Measurements from ENCODE around the gene FRMPD4.

FRMPD4 gene

DNA sequence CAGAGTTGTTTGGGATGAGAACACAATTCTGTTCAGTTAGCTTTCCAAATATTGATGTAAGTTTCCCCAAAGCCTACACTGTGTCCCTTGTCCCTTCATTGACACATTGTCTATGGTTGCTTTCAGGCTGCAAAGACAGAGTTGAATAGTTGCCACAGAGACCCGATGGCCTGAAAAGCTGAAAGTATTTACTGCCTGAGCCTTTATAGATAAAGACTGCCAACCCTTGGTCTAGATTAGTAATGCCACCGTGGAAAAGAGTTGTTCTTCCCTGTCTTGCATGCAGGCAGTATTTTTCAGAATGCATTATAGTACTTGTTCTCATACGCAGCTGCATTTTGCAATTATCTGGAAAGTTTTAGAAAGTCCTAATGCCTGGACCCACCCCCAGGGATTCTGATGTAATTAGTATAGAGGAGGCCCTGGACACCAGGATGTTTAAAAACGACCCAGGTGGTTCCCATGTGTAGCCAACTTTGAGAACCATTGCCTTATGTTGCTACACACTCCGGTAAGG lies 180.8 kb downstream of the FRMPD4 start:
- H3K9me3 ChIP-seq, result no peaks in the 10 kb centered on the region
- no peak overlapping the region for H3K4me3 ChIP-seq
- no peak for DNase-seq
- H3K27me3 ChIP-seq, result no peaks in the 10 kb centered on the region
- intact Hi-C loops (cut with DNase I; ENCODE audit: low total_unique reads), result no loop called here
- H3K27ac ChIP-seq, result no peak overlapping the region
- no peaks in the 10 kb centered on the region for H3K4me1 ChIP-seq
- H3K36me3 ChIP-seq, result no peaks in the 10 kb centered on the region
- TF ChIP-seq, protein P1, sequence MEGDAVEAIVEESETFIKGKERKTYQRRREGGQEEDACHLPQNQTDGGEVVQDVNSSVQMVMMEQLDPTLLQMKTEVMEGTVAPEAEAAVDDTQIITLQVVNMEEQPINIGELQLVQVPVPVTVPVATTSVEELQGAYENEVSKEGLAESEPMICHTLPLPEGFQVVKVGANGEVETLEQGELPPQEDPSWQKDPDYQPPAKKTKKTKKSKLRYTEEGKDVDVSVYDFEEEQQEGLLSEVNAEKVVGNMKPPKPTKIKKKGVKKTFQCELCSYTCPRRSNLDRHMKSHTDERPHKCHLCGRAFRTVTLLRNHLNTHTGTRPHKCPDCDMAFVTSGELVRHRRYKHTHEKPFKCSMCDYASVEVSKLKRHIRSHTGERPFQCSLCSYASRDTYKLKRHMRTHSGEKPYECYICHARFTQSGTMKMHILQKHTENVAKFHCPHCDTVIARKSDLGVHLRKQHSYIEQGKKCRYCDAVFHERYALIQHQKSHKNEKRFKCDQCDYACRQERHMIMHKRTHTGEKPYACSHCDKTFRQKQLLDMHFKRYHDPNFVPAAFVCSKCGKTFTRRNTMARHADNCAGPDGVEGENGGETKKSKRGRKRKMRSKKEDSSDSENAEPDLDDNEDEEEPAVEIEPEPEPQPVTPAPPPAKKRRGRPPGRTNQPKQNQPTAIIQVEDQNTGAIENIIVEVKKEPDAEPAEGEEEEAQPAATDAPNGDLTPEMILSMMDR (IDR thresholded peaks at IDR 0.05), result no peak

DNA sequence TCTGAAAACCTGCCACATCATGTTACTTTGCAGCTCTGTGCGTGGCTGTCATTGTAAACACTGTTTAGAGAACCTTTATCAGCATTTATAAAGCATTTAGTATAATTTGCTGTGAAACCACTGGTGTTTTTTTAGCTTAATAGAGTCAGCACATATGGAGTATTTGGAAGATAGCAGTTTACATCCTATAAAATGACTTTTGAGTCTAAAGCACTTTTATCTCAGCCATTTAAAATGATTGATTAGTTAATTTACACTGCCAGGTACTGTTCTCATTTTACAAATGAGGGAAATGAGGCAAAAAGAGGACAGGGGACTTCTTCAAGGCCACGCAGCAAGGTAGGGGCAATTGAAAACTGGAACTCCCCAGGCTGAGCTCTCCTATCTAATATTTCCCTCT lies 181.7 kb downstream of the FRMPD4 start:
- TF ChIP-seq, protein P1 (IDR thresholded peaks at IDR 0.05), result no peak
- Histone ChIP-seq H3K4me1 (no peaks in the 10 kb centered on the region), H3K27ac (no peak overlapping the region), H3K36me3 (no peaks in the 10 kb centered on the region), H3K27me3 (no peaks in the 10 kb centered on the region), H3K4me3 (no peak overlapping the region), H3K9me3 (no peaks in the 10 kb centered on the region)
- intact Hi-C loops (cut with DNase I; ENCODE audit: low total_unique reads), result no loop called here
- no peak for DNase-seq

DNA sequence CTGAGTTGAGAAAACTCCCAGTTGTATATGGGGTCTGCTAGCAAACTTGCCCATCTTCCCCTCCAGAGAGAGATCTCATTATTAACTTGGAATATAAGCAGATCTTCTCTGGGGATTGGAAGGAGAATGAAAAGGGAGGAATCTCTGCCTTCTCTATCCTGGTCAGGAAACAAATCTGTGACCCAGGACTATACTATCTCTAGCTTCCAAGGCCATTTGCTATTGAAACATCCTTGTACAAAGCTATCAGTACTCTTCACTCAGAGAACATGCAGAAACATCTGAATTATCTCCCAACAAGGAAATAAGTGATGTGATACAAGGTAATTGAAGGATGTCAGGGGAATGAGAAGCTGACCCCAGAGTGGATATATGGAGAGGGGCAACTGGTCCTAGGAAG lies 183.8 kb downstream of the FRMPD4 start:
- no peak overlapping the region for H3K27ac ChIP-seq
- no peaks in the 10 kb centered on the region for H3K36me3 ChIP-seq
- no peak for DNase-seq
- intact Hi-C loops (cut with DNase I; ENCODE audit: low total_unique reads), result no loop called here
- no peaks in the 10 kb centered on the region for H3K27me3 ChIP-seq
- no peaks in the 10 kb centered on the region for H3K9me3 ChIP-seq
- TF ChIP-seq, protein P1 (IDR thresholded peaks at IDR 0.05), result no peak
- no peak overlapping the region for H3K4me3 ChIP-seq
- no peaks in the 10 kb centered on the region for H3K4me1 ChIP-seq

DNA sequence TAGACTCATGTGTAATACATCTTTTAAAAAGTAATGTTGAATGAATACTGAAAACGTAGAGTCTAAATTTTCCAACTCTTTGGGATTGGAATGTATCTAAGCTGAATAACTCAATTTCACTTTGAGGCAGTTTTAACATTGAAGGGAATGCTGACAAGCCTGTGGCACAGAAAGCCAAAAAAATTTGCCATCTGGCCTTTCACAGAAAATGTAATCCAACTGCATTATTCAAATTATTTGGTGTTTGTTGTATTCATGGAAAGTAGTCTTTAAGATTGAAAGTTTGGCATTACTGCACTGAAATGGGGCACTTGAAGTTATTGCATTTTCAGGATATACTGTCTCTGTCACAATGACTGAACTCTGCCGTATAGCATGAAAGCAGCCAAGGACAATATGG lies 186.9 kb downstream of the FRMPD4 start:
- H3K4me1 ChIP-seq, result no peaks in the 10 kb centered on the region
- H3K27ac ChIP-seq, result no peak overlapping the region
- TF ChIP-seq, protein P1 (IDR thresholded peaks at IDR 0.05), result no peak
- no peak for DNase-seq
- H3K9me3 ChIP-seq, result no peaks in the 10 kb centered on the region
- no peaks in the 10 kb centered on the region for H3K36me3 ChIP-seq
- no peaks in the 10 kb centered on the region for H3K27me3 ChIP-seq
- intact Hi-C loops (cut with DNase I; ENCODE audit: low total_unique reads), result no loop called here
- H3K4me3 ChIP-seq, result no peak overlapping the region

DNA sequence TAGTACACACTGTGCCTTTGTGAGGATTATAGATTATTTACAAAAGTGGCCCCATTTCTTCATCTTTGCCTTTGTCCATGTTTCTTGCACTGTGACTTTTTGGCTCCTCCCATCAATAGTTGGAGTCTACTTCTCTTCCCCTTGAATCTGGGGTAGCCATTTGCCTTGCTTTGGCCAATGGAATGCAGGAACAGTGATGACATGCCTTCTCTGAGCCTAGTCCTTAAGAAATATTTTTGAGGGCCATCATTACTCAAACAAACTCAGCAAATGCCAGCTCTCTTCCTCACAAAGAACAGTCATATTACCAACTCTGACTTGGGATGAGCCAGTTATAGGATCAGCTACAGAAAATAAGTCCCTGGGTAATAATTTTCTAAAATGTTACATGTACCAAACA lies 189.6 kb downstream of the FRMPD4 start:
- TF ChIP-seq, protein P1 (IDR thresholded peaks at IDR 0.05), result no peak
- intact Hi-C loops (cut with DNase I; ENCODE audit: low total_unique reads), result no loop called here

DNA sequence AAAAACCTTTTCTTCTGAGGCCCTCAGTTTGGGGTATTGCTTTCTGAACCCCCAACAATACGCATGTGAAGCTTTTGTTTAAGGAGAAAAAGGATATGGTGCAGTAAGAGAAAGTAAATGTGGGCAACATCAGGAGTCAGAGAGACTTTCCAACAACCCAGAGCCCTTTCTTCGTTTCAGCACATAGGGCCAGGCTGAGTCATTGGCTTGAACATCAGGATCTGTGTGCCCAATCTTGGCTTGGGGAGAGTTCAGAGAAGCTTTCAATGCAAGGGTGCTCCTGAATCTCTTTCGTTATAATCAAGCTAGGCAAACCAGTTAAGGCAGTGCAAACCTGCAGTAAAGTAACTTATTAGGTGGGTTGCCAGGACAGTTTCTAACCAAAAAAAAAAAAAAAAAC lies 191.2 kb downstream of the FRMPD4 start:
- intact Hi-C loops (cut with DNase I; ENCODE audit: low total_unique reads), result no loop called here
- Histone ChIP-seq H3K4me3 (no peak overlapping the region), H3K27ac (no peak overlapping the region), H3K27me3 (no peaks in the 10 kb centered on the region), H3K9me3 (no peaks in the 10 kb centered on the region), H3K36me3 (no peaks in the 10 kb centered on the region), H3K4me1 (no peaks in the 10 kb centered on the region)
- TF ChIP-seq, protein P1 (IDR thresholded peaks at IDR 0.05), result no peak
- DNase-seq, result no peak

More for the DNA sequence above, 189.6 kb downstream of the FRMPD4 start:
- Histone ChIP-seq H3K4me1 (no peaks in the 10 kb centered on the region), H3K27me3 (no peaks in the 10 kb centered on the region), H3K36me3 (no peaks in the 10 kb centered on the region), H3K9me3 (no peaks in the 10 kb centered on the region), H3K27ac (no peak overlapping the region), H3K4me3 (no peak overlapping the region)
- DNase-seq, result no peak
